Activated CD4-positive, alpha-beta memory T cell treated with anti-CD3 and anti-CD28 coated beads for 36 hours (primary cell): ENCODE data around the gene BICC1. TPM values are rescaled to one million over a fixed set of nuclear protein-coding genes. Genes with fewer than 3 reads are reported as not detected.

ENCODE experiments used
- CTCF ChIA-PET: fragments of 350-600 bp; sonication (Branson Sonifier 250); formaldehyde crosslinking; loops from one replicate; lab custom pipeline; 2021; ENCODE audit warnings: antibody characterized with exemption, inconsistent platforms; lab: Charles Lee
- POLR2A ChIA-PET: fragments of 350-600 bp; sonication (Branson Sonifier 250); formaldehyde crosslinking; loops from one replicate; lab custom pipeline; 2021; ENCODE audit warnings: antibody characterized with exemption; lab: Charles Lee
- DNase-seq: peaks from one replicate; pipeline ENCODE4 v3.0.0-alpha.2; 2020
- H3K27ac Mint-ChIP-seq: one replicate; pipeline ENCODE4 v1.8.0; 2021; ENCODE audit warnings: mixed read lengths
- H3K27me3 Mint-ChIP-seq: one replicate; pipeline ENCODE4 v1.8.0; 2021; ENCODE audit warnings: mixed read lengths
- H3K36me3 Mint-ChIP-seq: one replicate; pipeline ENCODE4 v1.8.0; 2021; ENCODE audit warnings: mixed read lengths
- H3K4me1 Mint-ChIP-seq: one replicate; pipeline ENCODE4 v1.8.0; 2021; ENCODE audit warnings: low read depth, mixed read lengths
- H3K4me3 Mint-ChIP-seq: one replicate; pipeline ENCODE4 v1.8.0; 2021; ENCODE audit warnings: mild to moderate bottlenecking, mixed read lengths
- H3K9me3 Mint-ChIP-seq: one replicate; pipeline ENCODE4 v1.8.0; 2021; ENCODE audit warnings: mixed read lengths
- intact Hi-C: fragments of 100-400 bp; cut with micrococcal nuclease; formaldehyde crosslinking; loops from one replicate; pipeline ENCODE4 v1.15.1; 2023
- total RNA-seq, 2 experiments: library from RNA; stranded (reverse); gene quantifications; one replicate each; pipeline ENCODE4 v1.2.3, GENCODE V29; 2021

Gene BICC1
- total RNA-seq, 2 experiments from 2014 or later = not detected

GRCh38 chr10:58573144-58573543 lies 60.5 kb downstream of the BICC1 start:
- no peak for DNase-seq
- POLR2A ChIA-PET = no interaction called here
- intact Hi-C loops = loop anchor here (10.0 kb wide), 1 partner anchor 58 kb away; the partner anchor contains the start of gene BICC1
- peaks cover 6% of the 10 kb centered on the region for H3K9me3 Mint-ChIP-seq
- H3K36me3 Mint-ChIP-seq = no peaks in the 10 kb centered on the region
- no peaks in the 10 kb centered on the region for H3K4me1 Mint-ChIP-seq
- no peak overlapping the region for H3K27ac Mint-ChIP-seq
- H3K27me3 Mint-ChIP-seq = no peaks in the 10 kb centered on the region
- CTCF ChIA-PET = no interaction called here
- H3K4me3 Mint-ChIP-seq = no peak overlapping the region

- no peak for DNase-seq
- CTCF ChIA-PET = no interaction called here
- intact Hi-C loops = loop anchor here (10.0 kb wide), 1 partner anchor 59 kb away; the partner anchor contains the start of gene BICC1
- Mint-ChIP-seq H3K4me1 (no peaks in the 10 kb centered on the region), H3K9me3 (peaks cover 6% of the 10 kb centered on the region), H3K36me3 (no peaks in the 10 kb centered on the region), H3K27ac (no peak overlapping the region), H3K4me3 (no peak overlapping the region), H3K27me3 (no peaks in the 10 kb centered on the region)
- POLR2A ChIA-PET = no interaction called here
Measured at GRCh38 chr10:58574058-58574457, 61.4 kb downstream of the BICC1 start.

- Mint-ChIP-seq H3K4me1 (no peaks in the 10 kb centered on the region), H3K27me3 (no peaks in the 10 kb centered on the region), H3K36me3 (no peaks in the 10 kb centered on the region), H3K4me3 (no peak overlapping the region), H3K27ac (no peak overlapping the region), H3K9me3 (peaks cover 6% of the 10 kb centered on the region)
- intact Hi-C loops = loop anchor here (10.0 kb wide), 1 partner anchor 61 kb away; the partner anchor contains the start of gene BICC1
- ChIA-PET POLR2A (no interaction called here), CTCF (no interaction called here)
- no peak for DNase-seq
Measured at GRCh38 chr10:58575491-58575890, 62.8 kb downstream of the BICC1 start.

DNA sequence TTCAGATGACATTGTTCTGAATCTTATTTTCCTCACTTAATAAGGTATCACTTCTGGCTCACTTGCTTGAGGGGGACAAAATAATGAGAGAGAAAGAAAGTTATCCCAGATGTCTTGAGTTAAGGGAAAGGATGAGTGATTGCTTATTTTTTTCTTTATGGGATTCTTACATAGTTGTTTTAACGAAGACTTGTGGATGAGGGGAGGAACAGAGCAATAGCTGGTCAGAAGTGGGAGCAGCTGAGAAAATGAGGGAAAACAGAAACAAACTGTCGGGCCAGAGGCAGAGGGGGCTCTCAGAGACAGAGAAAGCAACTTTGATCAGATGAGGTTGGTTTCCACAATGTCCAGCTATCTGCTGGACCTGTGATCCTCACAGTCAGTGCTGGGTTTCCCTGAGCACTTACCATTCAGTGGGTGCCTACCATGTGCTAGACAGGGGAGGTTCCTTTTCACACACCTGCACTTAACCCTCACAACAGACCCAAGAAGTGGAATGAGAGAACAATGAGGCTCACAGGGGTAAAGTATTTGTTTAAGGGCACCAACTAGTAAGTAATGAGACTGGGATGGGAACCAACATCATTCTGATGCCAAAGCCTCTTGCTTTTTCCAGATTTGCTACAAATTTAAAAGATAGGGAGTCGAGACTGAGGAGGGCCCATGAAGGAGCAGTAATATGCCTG lies 64.2 kb downstream of the BICC1 start:
- CTCF ChIA-PET = no interaction called here
- DNase-seq = no peak
- H3K36me3 Mint-ChIP-seq = no peaks in the 10 kb centered on the region
- no peaks in the 10 kb centered on the region for H3K9me3 Mint-ChIP-seq
- no peak overlapping the region for H3K4me3 Mint-ChIP-seq
- H3K27ac Mint-ChIP-seq = no peak overlapping the region
- POLR2A ChIA-PET = interaction anchor here (0.6 kb wide), 1 partner anchor 216 kb away, joined by 4 read pairs; no protein-coding TSS in a partner anchor
- H3K27me3 Mint-ChIP-seq = no peaks in the 10 kb centered on the region
- no peaks in the 10 kb centered on the region for H3K4me1 Mint-ChIP-seq
- intact Hi-C loops = loop anchor here (10.0 kb wide), 1 partner anchor 62 kb away; the partner anchor contains the start of gene BICC1

- no peaks in the 10 kb centered on the region for H3K36me3 Mint-ChIP-seq
- intact Hi-C loops = loop anchor here (10.0 kb wide), 1 partner anchor 63 kb away; the partner anchor contains the start of gene BICC1
- H3K27me3 Mint-ChIP-seq = no peaks in the 10 kb centered on the region
- CTCF ChIA-PET = interaction anchor here (0.5 kb wide), 1 partner anchor 14 kb away, joined by 3 read pairs; no protein-coding TSS in a partner anchor
- POLR2A ChIA-PET = no interaction called here
- no peaks in the 10 kb centered on the region for H3K4me1 Mint-ChIP-seq
- no peak overlapping the region for H3K27ac Mint-ChIP-seq
- no peak overlapping the region for H3K4me3 Mint-ChIP-seq
- DNase-seq = no peak
- H3K9me3 Mint-ChIP-seq = no peaks in the 10 kb centered on the region
Measured at GRCh38 chr10:58577437-58577777, 64.7 kb downstream of the BICC1 start.

DNA sequence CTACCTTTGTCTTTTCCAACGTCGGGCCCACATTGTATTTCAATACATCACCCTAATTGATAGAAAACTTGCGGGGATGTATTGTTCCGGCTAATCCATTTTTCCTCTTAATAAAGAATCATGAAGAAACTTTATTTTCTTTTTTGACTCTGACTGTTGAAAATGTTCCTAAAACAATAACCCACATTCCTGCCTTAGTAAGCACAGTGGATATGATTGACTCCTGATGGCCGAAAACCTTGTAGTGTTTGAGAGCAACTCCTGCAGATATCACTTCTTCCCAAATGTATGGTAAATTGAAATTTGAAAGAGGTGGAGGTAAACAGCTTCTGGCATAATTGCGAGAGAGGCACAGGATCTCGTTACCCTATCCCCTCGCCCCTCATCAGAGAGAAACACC lies 65.7 kb downstream of the BICC1 start:
- H3K4me1 Mint-ChIP-seq = no peaks in the 10 kb centered on the region
- POLR2A ChIA-PET = no interaction called here

GRCh38 chr10:58579011-58579655 lies 66.5 kb downstream of the BICC1 start:
- H3K4me3 Mint-ChIP-seq = no peak overlapping the region
- intact Hi-C loops = loop anchor here (10.0 kb wide), 1 partner anchor 64 kb away; the partner anchor contains the start of gene BICC1
- no peaks in the 10 kb centered on the region for H3K4me1 Mint-ChIP-seq
- DNase-seq = no peak
- ChIA-PET POLR2A (interaction anchor here (0.6 kb wide), 1 partner anchor 1705 kb away, joined by 3 read pairs; no protein-coding TSS in a partner anchor), CTCF (interaction anchor here (0.5 kb wide), 1 partner anchor 1488 kb away, joined by 3 read pairs; no protein-coding TSS in a partner anchor)
- no peak overlapping the region for H3K27ac Mint-ChIP-seq
- no peaks in the 10 kb centered on the region for H3K36me3 Mint-ChIP-seq
- no peaks in the 10 kb centered on the region for H3K9me3 Mint-ChIP-seq
- H3K27me3 Mint-ChIP-seq = no peaks in the 10 kb centered on the region

More for the DNA sequence above, 65.7 kb downstream of the BICC1 start:
- Mint-ChIP-seq H3K36me3 (no peaks in the 10 kb centered on the region), H3K27me3 (no peaks in the 10 kb centered on the region), H3K9me3 (no peaks in the 10 kb centered on the region), H3K4me3 (no peak overlapping the region), H3K27ac (no peak overlapping the region)
- intact Hi-C loops = loop anchor here (10.0 kb wide), 1 partner anchor 64 kb away; the partner anchor contains the start of gene BICC1
- CTCF ChIA-PET = no interaction called here
- DNase-seq = no peak

GRCh38 chr10:58582045-58582444 lies 69.4 kb downstream of the BICC1 start:
- no peaks in the 10 kb centered on the region for H3K4me1 Mint-ChIP-seq
- CTCF ChIA-PET = no interaction called here

GRCh38 chr10:58585435-58585834 lies 72.8 kb downstream of the BICC1 start:
- ChIA-PET CTCF (no interaction called here), POLR2A (no interaction called here)
- Mint-ChIP-seq H3K9me3 (no peaks in the 10 kb centered on the region), H3K36me3 (no peaks in the 10 kb centered on the region), H3K27me3 (peaks cover 2% of the 10 kb centered on the region), H3K4me3 (no peak overlapping the region), H3K4me1 (no peaks in the 10 kb centered on the region), H3K27ac (no peak overlapping the region)
- intact Hi-C loops = no loop called here
- no peak for DNase-seq

More at GRCh38 chr10:58582045-58582444, 69.4 kb downstream of the BICC1 start:
- no peak overlapping the region for H3K27ac Mint-ChIP-seq
- no peaks in the 10 kb centered on the region for H3K9me3 Mint-ChIP-seq
- no peaks in the 10 kb centered on the region for H3K36me3 Mint-ChIP-seq
- no peak for DNase-seq
- intact Hi-C loops = no loop called here
- H3K27me3 Mint-ChIP-seq = no peaks in the 10 kb centered on the region
- no peak overlapping the region for H3K4me3 Mint-ChIP-seq
- POLR2A ChIA-PET = no interaction called here

DNA sequence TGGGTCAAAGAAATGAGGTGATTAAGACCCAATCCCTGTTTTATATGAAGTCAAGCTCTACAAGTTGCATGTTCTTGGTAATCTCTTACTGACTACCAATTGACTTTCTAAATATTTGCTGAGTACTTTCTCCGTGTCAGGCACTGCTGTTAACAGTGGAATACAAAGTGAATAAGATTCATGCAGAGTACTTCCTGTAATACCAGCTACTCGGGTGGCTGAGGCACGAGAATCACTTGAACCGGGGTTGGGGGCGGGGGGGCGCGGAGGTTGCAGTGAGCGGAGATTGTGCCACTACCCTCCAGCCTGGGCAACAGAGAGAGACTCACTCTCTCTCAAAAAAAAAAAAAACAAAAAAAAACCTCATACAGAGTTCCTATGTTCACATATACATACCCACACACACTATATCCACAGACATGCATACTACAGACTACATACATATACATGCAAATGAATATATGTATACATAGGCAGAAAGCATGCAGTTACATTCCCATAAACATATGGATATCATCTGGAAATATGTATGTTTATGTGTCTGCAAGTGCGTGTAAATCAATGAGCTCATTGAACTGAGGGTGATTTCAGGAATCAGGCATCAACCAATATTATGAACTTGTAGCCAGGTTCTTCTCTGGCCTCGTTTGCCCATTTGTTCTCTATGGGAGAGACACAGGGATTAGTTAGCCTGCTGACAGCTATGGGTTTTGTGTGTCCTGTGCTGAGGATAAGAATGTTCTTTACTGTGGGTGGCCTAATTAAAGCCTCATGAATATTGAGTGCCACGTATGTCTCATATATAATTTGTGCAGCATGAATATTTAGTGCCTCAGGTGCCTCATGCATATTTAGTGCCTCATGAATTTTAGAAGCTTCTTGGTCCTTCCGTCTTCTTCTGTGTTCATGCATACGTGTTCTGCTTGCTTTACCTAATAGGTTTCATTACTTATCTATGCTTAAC lies 73.9 kb downstream of the BICC1 start:
- no peaks in the 10 kb centered on the region for H3K9me3 Mint-ChIP-seq
- intact Hi-C loops = no loop called here
- no peaks in the 10 kb centered on the region for H3K36me3 Mint-ChIP-seq
- POLR2A ChIA-PET = no interaction called here
- CTCF ChIA-PET = interaction anchor here (1.6 kb wide), 1 partner anchor 56 kb away, joined by 3 read pairs; no protein-coding TSS in a partner anchor
- H3K4me3 Mint-ChIP-seq = no peak overlapping the region
- H3K27ac Mint-ChIP-seq = no peak overlapping the region
- H3K4me1 Mint-ChIP-seq = no peaks in the 10 kb centered on the region
- H3K27me3 Mint-ChIP-seq = peaks cover 4% of the 10 kb centered on the region
- no peak for DNase-seq

- no peak for DNase-seq
- H3K4me3 Mint-ChIP-seq = no peak overlapping the region
- intact Hi-C loops = no loop called here
Measured at GRCh38 chr10:58587676-58588075, 75.0 kb downstream of the BICC1 start.

More at GRCh38 chr10:58587676-58588075, 75.0 kb downstream of the BICC1 start:
- H3K27ac Mint-ChIP-seq = no peak overlapping the region
- ChIA-PET CTCF (interaction anchor here (0.7 to 1.6 kb wide), 2 partner anchors 57 to 287 kb away, joined by 3 to 5 read pairs; no protein-coding TSS in a partner anchor), POLR2A (no interaction called here)
- H3K36me3 Mint-ChIP-seq = no peaks in the 10 kb centered on the region
- no peaks in the 10 kb centered on the region for H3K4me1 Mint-ChIP-seq
- H3K27me3 Mint-ChIP-seq = peaks cover 4% of the 10 kb centered on the region
- H3K9me3 Mint-ChIP-seq = no peaks in the 10 kb centered on the region
